GM18526 (cell line): ENCODE measurements around the gene C1orf146.

Experiments used
- POLR2A ChIP-seq: IDR thresholded peaks from 3 replicates; pipeline ENCODE4 v1.6.1; 2011; ENCODE audit not compliant: insufficient read length; ENCODE audit errors: extremely low read depth

C1orf146 gene, protein sequence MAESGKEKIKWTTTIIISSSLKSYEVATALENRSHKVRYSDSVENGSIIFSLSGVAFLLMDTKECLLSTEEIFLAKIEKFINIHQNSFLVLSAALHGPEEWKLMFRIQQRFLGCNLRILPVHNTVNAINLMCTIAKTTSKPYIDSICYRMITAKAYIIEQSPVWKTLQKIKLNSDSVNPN

GRCh38 chr1:92217721-92218120 is at the start of gene C1orf146:
C1orf146 (plus strand) TSS chr1:92217915; CDS start chr1:92231421, 13,506 bp downstream.
- TF ChIP-seq POLR2A, result no peak

DNA sequence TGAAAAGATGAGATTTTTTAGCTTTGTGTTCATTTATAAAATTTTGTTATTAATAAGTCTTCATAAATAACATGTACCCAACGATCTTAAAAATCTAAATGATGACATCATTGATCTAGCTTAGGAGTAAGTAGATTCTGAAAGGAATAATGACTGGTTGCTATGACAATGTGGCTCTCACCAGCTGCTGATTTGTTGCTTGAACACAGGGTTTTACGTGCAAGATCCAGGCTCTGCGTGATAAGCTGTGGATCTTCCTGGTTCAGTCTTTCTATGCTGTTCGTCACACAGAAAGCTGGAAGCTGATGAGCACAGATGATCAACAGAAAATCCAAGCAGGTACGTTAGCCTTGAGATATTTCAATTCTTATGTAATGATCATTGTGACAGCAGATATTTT is 49.1 kb upstream of the C1orf146 start:
- TF ChIP-seq POLR2A, result no peak

GRCh38 chr1:92169214-92170005 is 48.3 kb upstream of the C1orf146 start:
- TF ChIP-seq POLR2A, result no peak

DNA sequence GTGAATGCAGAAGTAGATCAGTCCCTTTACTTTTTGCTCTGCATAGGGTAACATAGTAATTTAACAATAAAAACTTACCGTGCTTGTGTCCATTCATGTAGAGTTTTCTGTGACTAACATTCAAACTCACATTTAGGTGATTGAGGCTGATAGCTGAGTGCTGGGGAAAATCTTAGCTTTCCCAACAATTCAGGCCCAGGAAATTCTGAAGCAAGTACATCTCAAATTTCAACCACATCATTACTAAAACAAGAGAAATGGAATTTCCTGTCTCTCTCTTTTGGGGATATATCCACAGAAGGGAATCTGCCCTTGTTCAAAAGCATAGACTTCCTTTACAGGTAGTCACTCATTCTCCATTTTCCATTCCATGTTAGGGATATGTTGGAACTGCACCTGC is 33.1 kb upstream of the C1orf146 start:
- TF ChIP-seq POLR2A, result no peak

GRCh38 chr1:92186081-92186480 is 31.6 kb upstream of the C1orf146 start:
- no peak for TF ChIP-seq POLR2A

DNA sequence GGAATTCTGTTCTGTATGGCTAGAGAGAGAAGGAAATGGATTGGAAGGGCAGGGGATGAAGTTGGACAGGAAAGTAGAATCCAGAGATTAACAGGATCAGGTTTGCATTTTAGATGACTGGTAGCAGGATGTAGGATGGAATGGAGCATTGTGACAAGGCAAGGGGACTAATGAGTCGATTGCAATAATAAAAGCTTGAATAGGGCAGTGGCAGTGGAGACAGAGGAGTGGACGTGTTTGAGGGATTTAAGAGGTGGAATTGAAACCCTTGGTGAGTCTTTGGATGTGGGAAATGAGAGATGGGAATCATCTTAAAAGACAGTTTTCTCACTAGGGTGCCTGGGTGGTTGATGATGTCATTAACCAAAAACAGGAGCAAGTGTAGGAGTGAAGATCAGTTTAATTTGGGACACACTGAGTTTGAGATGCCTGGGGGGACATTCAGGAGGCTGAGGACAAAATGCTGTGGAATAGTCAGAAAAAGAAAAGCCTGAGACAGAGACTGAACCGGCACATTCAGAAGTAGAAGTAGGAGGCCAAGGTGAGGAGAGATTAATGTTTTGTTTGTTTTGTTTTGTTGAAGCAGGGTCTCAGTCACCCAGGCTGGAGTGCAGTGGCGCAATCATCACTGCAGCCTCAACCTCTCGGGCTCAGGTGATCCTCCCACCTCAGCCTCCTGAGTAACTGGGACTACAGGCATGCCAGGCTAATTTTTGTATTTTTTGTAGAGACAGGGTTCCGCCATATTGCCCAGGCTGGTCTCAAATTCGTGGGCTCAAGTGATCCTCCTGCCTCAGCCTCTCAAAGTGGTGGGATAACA is 29.1 kb upstream of the C1orf146 start:
- TF ChIP-seq POLR2A, result no peak

- no peak for TF ChIP-seq POLR2A
Measured at GRCh38 chr1:92191726-92192125, 26.0 kb upstream of the C1orf146 start.

DNA sequence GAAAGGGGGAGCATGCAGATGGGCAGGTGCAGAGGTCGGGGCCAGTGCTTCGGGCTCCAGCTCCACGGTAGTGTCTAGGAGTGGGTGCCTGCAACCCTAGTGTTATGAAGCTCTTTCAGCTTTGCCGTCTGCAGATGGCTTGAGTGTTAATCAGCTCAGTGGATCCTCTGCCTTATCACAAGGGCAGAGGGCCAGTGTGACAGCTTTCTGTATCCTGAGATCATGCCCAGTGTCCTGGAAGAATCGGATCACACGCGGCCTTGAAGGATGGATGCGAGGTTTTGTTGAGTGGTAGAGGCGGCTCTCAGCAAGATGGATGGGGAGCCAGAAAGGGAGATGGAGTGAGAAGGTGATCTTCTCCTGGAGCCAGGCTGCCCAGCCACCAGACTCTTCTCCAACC is 25.5 kb upstream of the C1orf146 start:
- no peak for TF ChIP-seq POLR2A

DNA sequence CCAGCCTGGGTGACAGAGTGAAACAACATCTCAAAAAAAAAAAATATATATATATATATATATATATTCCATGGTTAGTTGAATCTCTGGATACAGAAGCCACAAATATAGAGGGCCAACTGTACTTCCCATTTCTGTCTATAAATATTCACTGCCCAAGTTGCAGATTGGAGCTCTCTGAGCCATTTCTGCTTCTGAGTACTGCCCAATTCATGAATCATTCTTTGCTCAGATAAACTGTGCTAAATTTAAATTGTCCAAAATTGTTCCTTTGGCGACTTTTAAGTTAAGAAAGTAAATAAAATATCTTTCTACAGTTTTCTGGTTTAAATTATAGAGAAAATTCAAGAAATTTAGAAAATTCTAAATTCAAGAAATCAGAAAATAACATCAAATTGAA is 23.2 kb upstream of the C1orf146 start:
- TF ChIP-seq POLR2A, result no peak

DNA sequence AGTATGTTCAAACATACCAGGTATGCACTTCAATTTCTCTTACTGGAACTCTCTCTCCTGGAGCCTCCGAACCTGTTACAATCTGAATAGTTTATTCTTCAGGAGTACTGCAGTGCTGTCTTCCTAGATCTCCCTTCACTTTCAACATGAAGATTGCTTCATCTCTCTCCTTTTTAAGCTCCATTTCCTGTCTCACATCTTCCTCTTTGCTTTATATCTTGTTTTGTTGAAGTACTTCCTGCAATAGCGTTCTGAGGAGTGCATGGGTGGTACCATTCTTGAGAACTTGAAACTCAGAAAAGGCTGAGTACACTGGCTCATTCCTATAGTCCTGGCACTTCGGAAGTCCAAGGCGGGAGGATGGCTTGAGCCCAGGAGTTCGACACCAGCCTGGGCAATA is 15.7 kb upstream of the C1orf146 start:
- no peak for TF ChIP-seq POLR2A

DNA sequence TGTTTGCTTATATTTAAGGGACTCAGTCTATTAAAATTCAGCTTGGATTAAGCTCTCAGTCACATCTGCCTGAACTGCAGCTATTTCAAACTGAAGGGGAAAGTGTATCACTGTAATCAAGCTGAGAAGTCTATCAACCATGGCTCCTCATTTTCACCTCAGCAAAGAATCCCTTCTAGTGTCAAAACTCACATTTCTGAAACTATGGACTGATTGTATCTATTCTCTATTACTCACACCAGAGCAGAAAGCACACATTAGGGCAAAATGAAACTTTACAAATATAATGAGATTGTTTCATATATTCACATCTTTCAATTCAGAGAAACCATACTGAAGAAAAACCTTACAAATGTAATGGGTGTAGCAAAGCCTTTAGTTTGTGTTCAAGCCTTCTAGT is 14.6 kb upstream of the C1orf146 start:
- TF ChIP-seq POLR2A, result no peak

DNA sequence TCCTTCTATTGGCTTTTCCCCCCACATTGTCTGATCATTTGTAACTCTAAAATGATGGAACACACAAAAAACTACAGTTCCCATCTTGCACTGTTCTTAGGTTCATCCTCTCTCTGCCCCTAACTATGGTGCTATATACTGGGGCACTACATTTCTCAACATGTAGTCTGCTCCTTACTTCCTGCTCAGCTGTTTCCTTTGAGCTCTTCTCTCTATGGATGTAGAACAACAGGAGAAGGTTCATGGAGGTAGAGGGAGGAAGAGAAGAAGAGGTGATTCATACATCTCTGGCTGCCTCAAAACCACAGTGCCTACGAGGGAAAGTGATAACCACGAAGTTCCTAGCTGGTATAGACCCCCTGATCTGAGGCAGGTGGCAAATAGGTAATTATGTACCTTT is 7.0 kb upstream of the C1orf146 start:
- TF ChIP-seq POLR2A, result no peak

DNA sequence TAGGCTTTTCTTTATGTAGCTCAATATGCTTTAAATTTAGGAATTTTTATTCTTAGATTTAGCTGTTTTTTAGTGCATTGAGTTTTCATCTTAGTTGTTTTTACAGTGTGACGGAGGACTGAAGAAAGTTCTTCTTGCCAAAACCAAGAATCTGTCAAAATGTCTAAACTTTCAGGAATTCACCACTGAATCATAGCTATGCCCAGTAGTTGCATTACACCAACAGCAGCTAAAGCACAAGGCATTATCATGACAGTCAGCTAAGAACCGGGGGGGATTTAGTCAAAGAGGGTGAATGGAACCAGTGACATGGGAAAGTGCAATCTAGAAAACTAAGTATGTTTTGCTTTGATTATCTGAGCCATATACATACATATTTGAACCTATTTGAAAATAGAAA is 6.5 kb upstream of the C1orf146 start:
- TF ChIP-seq POLR2A, result no peak

DNA sequence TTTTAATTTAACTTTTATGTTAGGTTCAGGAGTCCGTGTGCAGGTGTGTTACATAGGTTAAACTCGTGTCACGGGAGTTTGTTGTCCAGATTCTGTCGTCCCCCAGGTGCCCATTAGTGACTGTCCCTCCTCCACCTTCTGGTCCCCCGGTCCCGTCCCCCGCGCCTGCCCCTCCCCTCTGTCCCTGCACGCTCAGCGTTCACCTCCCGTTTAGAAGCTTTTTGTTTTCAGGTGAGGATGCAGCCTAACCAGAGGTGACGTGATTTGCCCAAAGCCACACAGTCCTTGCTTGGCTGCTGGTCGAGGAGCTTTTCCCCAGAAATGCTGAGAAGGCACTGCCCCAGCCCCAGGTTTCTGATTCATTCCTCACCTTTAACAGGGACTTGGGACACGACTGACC is 844 bp downstream of the C1orf146 start:
- TF ChIP-seq POLR2A, result no peak

GRCh38 chr1:92219028-92219427 is 1.3 kb downstream of the C1orf146 start:
- TF ChIP-seq POLR2A, result no peak

DNA sequence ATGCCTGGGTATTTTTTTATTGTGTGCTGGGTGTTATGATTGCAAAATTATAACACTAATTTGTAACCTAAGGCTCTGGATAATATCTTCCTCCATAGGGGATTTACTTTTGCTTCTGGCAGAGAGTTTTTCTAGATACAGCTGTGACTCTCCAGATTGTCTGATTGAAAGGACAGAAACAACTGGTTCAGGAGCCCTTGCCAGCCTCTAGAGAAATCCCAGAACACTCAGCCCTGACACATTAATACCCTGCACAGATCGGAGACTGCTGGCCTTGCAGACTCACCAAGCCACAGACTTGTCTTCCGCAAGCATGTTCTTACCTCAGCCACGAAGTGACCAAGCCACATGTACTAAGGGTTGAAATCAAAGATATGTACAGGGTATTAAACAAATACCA is 10.7 kb downstream of the C1orf146 start:
- TF ChIP-seq POLR2A, result no peak

- no peak for TF ChIP-seq POLR2A
Measured at GRCh38 chr1:92230736-92231135, 13.0 kb downstream of the C1orf146 start.

DNA sequence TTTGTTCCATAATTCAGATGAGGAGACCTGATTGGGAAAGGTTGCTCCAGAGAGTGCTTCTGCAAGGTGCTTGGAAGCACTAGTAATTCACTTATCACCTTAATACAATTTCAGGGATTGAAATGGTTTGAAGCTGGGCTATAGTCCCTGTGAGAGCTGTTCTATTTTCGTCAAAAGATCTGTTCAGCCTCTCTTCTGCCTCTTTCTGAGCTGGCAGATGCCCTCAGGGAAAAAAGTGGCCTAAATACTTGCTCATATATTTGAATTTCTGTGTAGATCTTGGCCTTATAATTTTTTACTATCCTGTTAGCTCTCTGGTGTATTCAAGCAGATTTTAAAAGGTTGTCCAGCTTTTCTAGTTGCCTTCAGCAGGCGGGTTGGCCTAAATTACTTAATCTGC is 22.3 kb downstream of the C1orf146 start:
- TF ChIP-seq POLR2A, result no peak
